OCI-LY1 (cell line): Measurements from ENCODE around the gene ULK4.

Experiments used
- H2AFZ ChIP-seq: fragments of 200-600 bp; sonication (generic), shearing (Covaris generic); 2 replicates; pipeline ENCODE4 v1.6.0; 2014; ENCODE audit warnings: antibody characterized with exemption, mild to moderate bottlenecking, low read length
- H3F3A ChIP-seq: fragments of 200-600 bp; sonication (generic), shearing (Covaris generic); 2 replicates; pipeline ENCODE4 v1.6.0; 2014; ENCODE audit warnings: mild to moderate bottlenecking, antibody characterized with exemption, low read length, moderate library complexity; ENCODE audit not compliant: insufficient read depth
- H3K27ac ChIP-seq: fragments of 200-600 bp; sonication (generic); 2 replicates; pipeline ENCODE4 v1.5.1; 2014; ENCODE audit warnings: low read length, mixed run types, mild to moderate bottlenecking, low read depth; ENCODE audit not compliant: poor library complexity, severe bottlenecking
- H3K27me3 ChIP-seq: fragments of 200-600 bp; sonication (generic); 2 replicates; pipeline ENCODE4 v1.6.0; 2014; ENCODE audit warnings: antibody characterized with exemption, mild to moderate bottlenecking, low read length, moderate library complexity; ENCODE audit not compliant: insufficient read depth
- H3K36me3 ChIP-seq: fragments of 200-600 bp; sonication (generic); 2 replicates; pipeline ENCODE4 v1.6.1; 2014; ENCODE audit warnings: mild to moderate bottlenecking, antibody characterized with exemption, low read length, moderate library complexity, mixed read lengths; ENCODE audit not compliant: insufficient read depth
- H3K4me1 ChIP-seq: fragments of 200-600 bp; sonication (generic); 2 replicates; pipeline ENCODE4 v1.5.1; 2014; ENCODE audit warnings: mild to moderate bottlenecking, low read length, moderate library complexity; ENCODE audit not compliant: insufficient read depth, severe bottlenecking
- H3K4me2 ChIP-seq: fragments of 200-600 bp; sonication (generic), shearing (Covaris generic); 2 replicates; pipeline ENCODE4 v1.6.1; 2014; ENCODE audit warnings: low read length
- H3K4me3 ChIP-seq: fragments of 200-600 bp; sonication (generic); 2 replicates; pipeline ENCODE4 v1.5.1; 2014; ENCODE audit warnings: low read length, low read depth, mild to moderate bottlenecking, mixed read lengths; ENCODE audit not compliant: poor library complexity, severe bottlenecking
- H3K79me2 ChIP-seq: fragments of 200-600 bp; shearing (Covaris generic); 2 replicates; pipeline ENCODE4 v1.6.1; 2016; ENCODE audit warnings: mixed run types, low read length, mixed read lengths; ENCODE audit not compliant: insufficient read depth
- H3K9ac ChIP-seq: fragments of 200-600 bp; sonication (generic), shearing (Covaris generic); 2 replicates; pipeline ENCODE4 v1.6.1; 2014; ENCODE audit warnings: mild to moderate bottlenecking, low read length, mixed read lengths
- H3K9me2 ChIP-seq: fragments of 200-600 bp; sonication (generic), shearing (Covaris generic); 2 replicates; pipeline ENCODE4 v1.6.1; 2014; ENCODE audit warnings: low read depth, mild to moderate bottlenecking, low read length, mixed read lengths
- H3K9me3 ChIP-seq: fragments of 200-600 bp; shearing (Covaris generic); 2 replicates; pipeline ENCODE4 v1.6.1; 2014; ENCODE audit warnings: low read length, mixed read lengths
- H4K20me1 ChIP-seq: fragments of 200-600 bp; sonication (generic), shearing (Covaris generic); 2 replicates; pipeline ENCODE4 v1.6.0; 2016; ENCODE audit warnings: mild to moderate bottlenecking, low read length; ENCODE audit not compliant: insufficient read depth
- EZH2 ChIP-seq: fragments of 200-600 bp; sonication (generic), shearing (Covaris generic); IDR thresholded peaks from 2 replicates; pipeline ENCODE4 v1.8.0; 2017; ENCODE audit warnings: borderline replicate concordance, mixed run types, mild to moderate bottlenecking, antibody characterized with exemption, low read length, moderate library complexity, mixed read lengths
- TF ChIP-seq, protein P1 (sequence below): fragments of 200-600 bp; sonication (generic), shearing (Covaris generic); IDR thresholded peaks from 2 replicates; pipeline ENCODE4 v1.5.1; 2017; ENCODE audit warnings: mild to moderate bottlenecking, antibody characterized with exemption, low read length, moderate library complexity, mixed read lengths

ULK4 gene

DNA sequence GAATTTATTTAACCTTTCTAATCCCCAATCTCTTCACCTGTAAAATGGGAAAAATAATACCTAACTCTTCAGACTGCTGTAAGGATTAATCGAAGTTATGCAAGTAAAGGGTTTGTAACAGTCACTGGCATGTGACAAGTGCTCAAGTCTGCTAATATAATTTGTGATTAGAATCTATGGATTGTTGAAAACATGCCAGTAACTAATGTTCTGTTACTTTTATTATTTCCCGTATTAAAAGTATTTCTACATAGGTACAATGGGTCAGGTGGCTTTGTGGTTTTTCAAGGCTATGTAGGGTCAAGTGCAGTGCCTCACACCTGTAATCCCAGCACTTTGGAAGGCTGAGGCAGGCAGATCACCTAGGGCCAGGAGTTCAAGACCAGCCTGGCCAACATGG, 29.4 kb downstream of the ULK4 start:
- Histone ChIP-seq H3K4me1 (no peaks in the 10 kb centered on the region), H3K27me3 (no peaks in the 10 kb centered on the region), H3K9me3 (no peaks in the 10 kb centered on the region), H3K27ac (no peak overlapping the region), H3K9ac (no peak overlapping the region), H3K79me2 (no peaks in the 10 kb centered on the region), H3K4me2 (no peak overlapping the region), H4K20me1 (no peaks in the 10 kb centered on the region), H3K9me2 (no peaks in the 10 kb centered on the region), H3K4me3 (no peak overlapping the region), H2AFZ (no peak overlapping the region), H3F3A (no peaks in the 10 kb centered on the region), H3K36me3 (no peaks in the 10 kb centered on the region)
- TF ChIP-seq, protein P1, sequence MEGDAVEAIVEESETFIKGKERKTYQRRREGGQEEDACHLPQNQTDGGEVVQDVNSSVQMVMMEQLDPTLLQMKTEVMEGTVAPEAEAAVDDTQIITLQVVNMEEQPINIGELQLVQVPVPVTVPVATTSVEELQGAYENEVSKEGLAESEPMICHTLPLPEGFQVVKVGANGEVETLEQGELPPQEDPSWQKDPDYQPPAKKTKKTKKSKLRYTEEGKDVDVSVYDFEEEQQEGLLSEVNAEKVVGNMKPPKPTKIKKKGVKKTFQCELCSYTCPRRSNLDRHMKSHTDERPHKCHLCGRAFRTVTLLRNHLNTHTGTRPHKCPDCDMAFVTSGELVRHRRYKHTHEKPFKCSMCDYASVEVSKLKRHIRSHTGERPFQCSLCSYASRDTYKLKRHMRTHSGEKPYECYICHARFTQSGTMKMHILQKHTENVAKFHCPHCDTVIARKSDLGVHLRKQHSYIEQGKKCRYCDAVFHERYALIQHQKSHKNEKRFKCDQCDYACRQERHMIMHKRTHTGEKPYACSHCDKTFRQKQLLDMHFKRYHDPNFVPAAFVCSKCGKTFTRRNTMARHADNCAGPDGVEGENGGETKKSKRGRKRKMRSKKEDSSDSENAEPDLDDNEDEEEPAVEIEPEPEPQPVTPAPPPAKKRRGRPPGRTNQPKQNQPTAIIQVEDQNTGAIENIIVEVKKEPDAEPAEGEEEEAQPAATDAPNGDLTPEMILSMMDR, result no peak
- TF ChIP-seq EZH2, result no peak

DNA sequence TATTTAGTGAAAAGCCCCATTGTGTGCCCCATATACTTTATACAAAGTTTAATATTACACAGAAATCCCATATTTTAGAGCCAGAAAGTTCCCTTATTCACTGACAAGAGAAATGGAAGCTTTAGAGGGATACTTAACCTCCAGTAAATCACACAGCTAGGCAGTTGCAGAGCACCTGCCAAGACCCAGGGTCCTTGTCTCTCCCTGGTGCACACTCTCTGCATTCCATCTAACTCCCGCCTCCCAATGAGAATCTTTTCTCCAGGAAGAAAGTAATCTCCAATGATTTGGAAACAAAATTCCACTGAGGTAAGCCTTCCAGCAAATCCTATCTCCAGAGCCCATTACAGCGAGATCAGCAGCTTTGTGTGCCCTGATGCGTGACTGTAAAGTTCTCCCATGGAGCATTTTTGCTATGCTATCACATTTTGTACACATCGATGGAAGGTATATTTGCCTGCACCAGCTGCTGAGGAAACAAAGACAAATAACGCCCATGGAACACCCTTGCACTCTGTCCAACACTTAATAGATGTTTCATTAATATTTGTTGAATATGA, 41.4 kb downstream of the ULK4 start:
- Histone ChIP-seq H3K9me3 (no peaks in the 10 kb centered on the region), H3K9ac (no peak overlapping the region), H3K27me3 (no peaks in the 10 kb centered on the region), H3K79me2 (no peaks in the 10 kb centered on the region), H3K36me3 (no peaks in the 10 kb centered on the region), H3F3A (no peaks in the 10 kb centered on the region), H3K4me1 (no peaks in the 10 kb centered on the region), H2AFZ (no peak overlapping the region), H3K4me3 (no peak overlapping the region), H3K27ac (no peak overlapping the region), H3K4me2 (no peak overlapping the region), H3K9me2 (no peaks in the 10 kb centered on the region), H4K20me1 (no peaks in the 10 kb centered on the region)
- no peak for TF ChIP-seq EZH2
- TF ChIP-seq, protein P1, result no peak

DNA sequence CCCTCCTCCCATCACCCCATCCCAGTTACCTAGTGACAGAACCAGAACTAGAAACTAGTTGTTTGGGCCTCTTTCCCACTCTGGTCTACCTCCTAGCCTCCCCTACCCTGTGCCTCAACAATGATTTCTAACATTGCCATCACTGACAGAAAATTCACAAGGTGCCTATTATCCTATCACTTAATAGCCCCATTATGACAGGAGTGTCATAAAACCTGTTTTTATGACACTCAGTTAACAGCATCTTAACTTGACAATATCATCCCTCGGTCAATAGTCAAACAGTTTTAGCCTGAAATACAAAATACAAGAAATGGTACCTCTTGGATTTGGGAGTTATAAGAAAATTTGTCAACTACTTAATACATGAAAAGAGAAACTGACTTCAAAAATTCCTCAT, 46.5 kb downstream of the ULK4 start:
- Histone ChIP-seq H3K4me3 (no peak overlapping the region), H3K9me2 (no peaks in the 10 kb centered on the region), H3K4me1 (no peaks in the 10 kb centered on the region), H4K20me1 (no peaks in the 10 kb centered on the region), H3K36me3 (no peaks in the 10 kb centered on the region), H3K9me3 (no peaks in the 10 kb centered on the region), H3K9ac (no peak overlapping the region), H2AFZ (no peak overlapping the region), H3F3A (no peaks in the 10 kb centered on the region), H3K4me2 (no peak overlapping the region), H3K27me3 (no peaks in the 10 kb centered on the region), H3K79me2 (no peaks in the 10 kb centered on the region), H3K27ac (no peak overlapping the region)
- TF ChIP-seq, protein P1, result no peak
- TF ChIP-seq EZH2, result no peak
